NCI-H748 (cell line): ENCODE results near the gene MAP2K5.

Experiments
- DNase-seq: peaks from one replicate; lab custom pipeline; 2025; ENCODE audit not compliant: unreplicated experiment; lab: John Stamatoyannopoulos, UW

Gene MAP2K5

GRCh38 chr15:67542420-67543347 is at the start of gene MAP2K5:
TSS of gene MAP2K5 (plus strand) at chr15:67542703. CDS start at chr15:67543336, 633 bp downstream.
- peak; percentile 74 for DNase-seq

GRCh38 chr15:67495585-67495984 is 46.9 kb upstream of the MAP2K5 start:
- no peak for DNase-seq

- peak; percentile 34 for DNase-seq
Measured at GRCh38 chr15:67501177-67501835, 41.2 kb upstream of the MAP2K5 start.

- peak; percentile 78 for DNase-seq
Measured at GRCh38 chr15:67501836-67502461, 40.6 kb upstream of the MAP2K5 start.

- no peak for DNase-seq
Measured at GRCh38 chr15:67504056-67504455, 38.4 kb upstream of the MAP2K5 start.

- no peak for DNase-seq
Measured at GRCh38 chr15:67504796-67505195, 37.7 kb upstream of the MAP2K5 start.

GRCh38 chr15:67505675-67506572 is 36.6 kb upstream of the MAP2K5 start:
- DNase-seq, result no peak

GRCh38 chr15:67506775-67507747 is 35.4 kb upstream of the MAP2K5 start:
- DNase-seq, result no peak

- no peak for DNase-seq
Measured at GRCh38 chr15:67508407-67508806, 34.1 kb upstream of the MAP2K5 start.

GRCh38 chr15:67509918-67510317 is 32.6 kb upstream of the MAP2K5 start:
- no peak for DNase-seq

GRCh38 chr15:67510597-67511190 is 31.8 kb upstream of the MAP2K5 start:
- no peak for DNase-seq

- no peak for DNase-seq
Measured at GRCh38 chr15:67511606-67512005, 30.9 kb upstream of the MAP2K5 start.

- DNase-seq, result peak; percentile 83
Measured at GRCh38 chr15:67512140-67512539, 30.4 kb upstream of the MAP2K5 start.

- DNase-seq, result no peak
Measured at GRCh38 chr15:67512933-67513714, 29.4 kb upstream of the MAP2K5 start.

- DNase-seq, result no peak
Measured at GRCh38 chr15:67515090-67515489, 27.4 kb upstream of the MAP2K5 start.

GRCh38 chr15:67515557-67515956 is 26.9 kb upstream of the MAP2K5 start:
- DNase-seq, result no peak

GRCh38 chr15:67520321-67521028 is 22.0 kb upstream of the MAP2K5 start:
- DNase-seq, result no peak
